ENCODE results near the gene TMUB2. TPM values are rescaled to one million over a fixed set of nuclear protein-coding genes. Genes with fewer than 3 reads are reported as not detected.

Gene TMUB2
- total RNA-seq, 4 donors from 2014 or later: 19.8 to 66.6 (median 52.7) TPM

DNA sequence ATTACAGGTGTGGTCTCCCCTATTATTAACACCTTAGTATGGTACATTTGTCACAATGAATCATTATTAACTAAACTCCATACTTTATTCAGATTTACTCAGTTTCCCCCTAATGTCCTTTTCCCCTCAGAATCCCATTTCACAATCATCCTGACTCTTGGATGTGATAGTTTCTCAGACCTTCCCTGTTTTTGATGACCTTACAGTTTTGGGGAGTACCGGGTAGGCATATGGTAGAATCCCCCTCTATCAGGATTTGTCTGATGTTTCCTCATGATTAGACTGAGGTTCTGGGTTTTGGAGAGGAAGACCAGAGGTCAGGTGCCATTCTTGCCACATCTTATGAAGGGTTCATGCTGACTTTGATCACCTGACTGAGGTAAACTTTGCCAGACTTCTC, 22.3 kb upstream of the TMUB2 start:
- TF ChIP-seq CTCF (IDR thresholded peaks at IDR 0.05) (no peak), POLR2A (IDR thresholded peaks at IDR 0.05) (no peak)
- Histone ChIP-seq H3K27ac (no peak overlapping the region), H3K9me3 (no peaks in the 10 kb centered on the region), H3K4me1 (peaks cover 0 to 7% (median 0%) of the 10 kb centered on the region in 4 donors), H3K4me3 (no peak overlapping the region), H3K27me3 (no peaks in the 10 kb centered on the region), H3K36me3 (no peaks in the 10 kb centered on the region)
- DNase-seq: no peak

- TF ChIP-seq POLR2A (IDR thresholded peaks at IDR 0.05) (no peak), CTCF (IDR thresholded peaks at IDR 0.05) (no peak)
- DNase-seq: no peak
- H3K4me3 ChIP-seq: no peak overlapping the region
- H3K9me3 ChIP-seq: no peaks in the 10 kb centered on the region
- H3K36me3 ChIP-seq: no peaks in the 10 kb centered on the region
- peaks cover 0 to 16% (median 0%) of the 10 kb centered on the region in 4 donors for H3K4me1 ChIP-seq
- H3K27ac ChIP-seq: no peak overlapping the region
- no peaks in the 10 kb centered on the region for H3K27me3 ChIP-seq
These were observed 19.5 kb upstream of the TMUB2 start for GRCh38 chr17:44167181-44167861.

GRCh38 chr17:44170135-44170498, 16.7 kb upstream of the TMUB2 start:
- TF ChIP-seq POLR2A (IDR thresholded peaks at IDR 0.05) (no peak), CTCF (IDR thresholded peaks at IDR 0.05) (no peak)
- peak overlapping the region in 1 of 4 donors; percentile 63 for H3K27ac ChIP-seq
- peaks cover 0 to 16% (median 0%) of the 10 kb centered on the region in 4 donors for H3K4me1 ChIP-seq
- no peak overlapping the region for H3K4me3 ChIP-seq
- H3K36me3 ChIP-seq: no peaks in the 10 kb centered on the region
- H3K27me3 ChIP-seq: no peaks in the 10 kb centered on the region
- no peak for DNase-seq
- H3K9me3 ChIP-seq: no peaks in the 10 kb centered on the region

- H3K36me3 ChIP-seq: no peaks in the 10 kb centered on the region
- no peaks in the 10 kb centered on the region for H3K27me3 ChIP-seq
- no peaks in the 10 kb centered on the region for H3K9me3 ChIP-seq
- peak within 1 kb of the TSS in 1 of 4 donors; percentile 36 for H3K4me3 ChIP-seq
- peaks cover 0 to 16% (median 0%) of the 10 kb centered on the region in 4 donors for H3K4me1 ChIP-seq
- TF ChIP-seq POLR2A (IDR thresholded peaks at IDR 0.05): no peak
- TF ChIP-seq CTCF (IDR thresholded peaks at IDR 0.05): no peak
- peak within 1 kb of the TSS in 1 of 4 donors; percentile 63 for H3K27ac ChIP-seq
- DNase-seq: no peak
These were observed 16.1 kb upstream of the TMUB2 start, which contains the start of gene ASB16 for GRCh38 chr17:44170499-44171201. ASB16 (plus strand) TSS chr17:44170704; CDS start chr17:44170790, 86 bp downstream.

GRCh38 chr17:44171931-44172455, 14.8 kb upstream of the TMUB2 start:
- Histone ChIP-seq H3K27ac (no peak overlapping the region), H3K4me1 (peaks cover 0 to 16% (median 0%) of the 10 kb centered on the region in 4 donors)

More at GRCh38 chr17:44171931-44172455, 14.8 kb upstream of the TMUB2 start:
- TF ChIP-seq POLR2A (IDR thresholded peaks at IDR 0.05) (no peak), CTCF (IDR thresholded peaks at IDR 0.05) (no peak)
- H3K27me3 ChIP-seq: no peaks in the 10 kb centered on the region
- DNase-seq: no peak
- peaks cover 0 to 8% (median 0%) of the 10 kb centered on the region in 3 donors for H3K36me3 ChIP-seq
- no peak overlapping the region for H3K4me3 ChIP-seq
- H3K9me3 ChIP-seq: no peaks in the 10 kb centered on the region

All from Peyer's patch (tissue), 4 donors.